GM21515 (cell line): ENCODE results near the gene XYLT1.

Experiments
- ATAC-seq: cut with Tn5 transposase; IDR thresholded peaks from one replicate; pipeline ENCODE4 v1.9.1; 2021; ENCODE audit not compliant: unreplicated experiment

Gene XYLT1

DNA sequence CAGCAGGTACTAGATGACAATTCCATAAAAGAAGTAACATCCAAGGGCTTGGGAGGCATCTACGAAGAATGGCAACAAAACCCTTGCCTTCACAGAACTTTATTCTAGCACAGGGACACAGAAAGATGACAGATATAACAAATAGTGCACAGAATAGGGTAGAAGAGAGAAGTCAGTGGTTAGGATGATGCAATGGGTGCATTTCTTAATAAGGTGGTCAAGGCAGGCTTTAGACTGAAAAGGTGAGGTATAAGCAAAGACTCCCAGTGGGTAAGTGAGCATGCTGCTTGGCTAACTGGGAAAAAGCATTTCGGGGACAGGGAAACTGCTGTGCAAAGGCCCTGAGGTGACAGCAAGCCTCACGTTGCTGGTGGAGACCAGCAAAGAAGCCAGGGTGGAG, 175.9 kb downstream of the XYLT1 start:
- ATAC-seq, result no peak

DNA sequence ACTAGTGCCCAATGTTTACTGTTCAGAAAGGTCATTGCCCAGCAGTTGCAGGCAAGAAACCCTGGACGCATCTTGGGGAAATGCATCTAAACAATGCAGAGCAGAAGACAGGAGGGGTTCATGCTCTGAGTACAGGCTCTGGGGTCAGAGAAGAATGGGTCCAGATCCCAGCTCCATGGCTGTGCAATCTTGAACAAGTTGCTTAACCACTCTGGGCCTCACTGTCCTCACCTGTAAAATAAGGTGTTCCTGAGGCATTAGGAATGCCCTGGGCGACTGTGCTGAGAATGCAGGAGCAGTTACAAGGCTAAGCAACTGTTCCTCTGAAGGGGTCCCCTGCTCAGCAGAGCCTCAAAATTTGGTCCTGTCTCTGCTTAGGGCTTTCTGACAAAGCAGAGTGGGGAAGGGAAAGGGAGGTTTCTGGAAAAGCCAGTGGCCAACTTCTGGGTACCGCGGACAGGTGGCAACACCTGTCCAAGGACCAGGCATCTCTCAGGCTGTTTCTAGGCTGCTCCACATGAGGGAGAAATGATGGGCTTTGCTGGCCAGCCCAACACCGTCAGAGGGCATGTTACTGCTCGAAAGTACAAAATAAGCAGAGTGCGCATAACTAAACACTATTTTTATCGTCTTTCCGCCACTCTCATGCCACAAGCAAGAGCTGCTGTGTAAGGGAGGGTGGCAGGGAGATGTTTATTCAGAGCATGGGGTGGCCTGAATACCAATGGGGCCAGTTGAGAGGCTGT, 176.8 kb downstream of the XYLT1 start:
- no peak for ATAC-seq

DNA sequence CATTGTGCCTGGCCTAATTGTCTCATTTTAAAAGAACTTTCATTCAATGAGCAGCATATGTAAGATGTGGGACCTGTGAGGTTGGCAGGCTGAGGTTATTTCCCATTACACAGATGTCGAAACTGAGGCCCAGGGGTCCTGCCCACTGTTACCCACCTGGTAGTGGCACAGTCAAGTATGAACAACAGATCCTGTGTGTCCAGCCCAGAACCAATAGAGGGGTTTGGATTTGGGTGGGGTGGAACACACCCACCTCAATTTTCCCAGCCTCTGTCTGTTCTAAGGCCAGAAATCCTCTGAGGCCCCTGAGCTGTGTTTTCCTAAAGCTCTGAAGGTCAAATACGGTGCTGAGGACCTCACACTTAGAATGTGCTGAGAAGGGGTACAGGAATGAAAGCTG, 179.5 kb downstream of the XYLT1 start:
- no peak for ATAC-seq

- ATAC-seq, result no peak
These were observed 180.8 kb downstream of the XYLT1 start for GRCh38 chr16:17289674-17290635.

DNA sequence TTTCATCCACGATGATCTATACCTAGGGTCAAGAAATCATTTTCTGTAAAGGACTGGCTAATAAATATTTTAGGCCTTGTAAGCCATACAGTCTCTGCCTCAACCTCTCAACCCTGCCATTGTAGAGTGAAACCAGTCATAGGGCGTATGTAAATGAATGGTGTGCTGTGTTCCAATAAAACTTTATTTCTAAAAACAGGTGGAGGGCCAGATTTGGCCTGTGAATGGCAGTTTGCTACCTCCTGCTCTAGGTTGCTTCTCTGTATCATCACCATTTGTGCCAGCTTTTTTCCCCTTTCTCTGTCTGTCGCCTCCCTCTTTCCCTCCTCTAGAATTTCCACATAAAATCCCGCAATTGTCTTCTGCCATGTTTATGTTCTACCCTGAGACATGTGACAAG, 181.7 kb downstream of the XYLT1 start:
- no peak for ATAC-seq

- ATAC-seq, result no peak
These were observed 183.5 kb downstream of the XYLT1 start for GRCh38 chr16:17287166-17287800.

GRCh38 chr16:17286443-17286842, 184.3 kb downstream of the XYLT1 start:
- ATAC-seq, result no peak

DNA sequence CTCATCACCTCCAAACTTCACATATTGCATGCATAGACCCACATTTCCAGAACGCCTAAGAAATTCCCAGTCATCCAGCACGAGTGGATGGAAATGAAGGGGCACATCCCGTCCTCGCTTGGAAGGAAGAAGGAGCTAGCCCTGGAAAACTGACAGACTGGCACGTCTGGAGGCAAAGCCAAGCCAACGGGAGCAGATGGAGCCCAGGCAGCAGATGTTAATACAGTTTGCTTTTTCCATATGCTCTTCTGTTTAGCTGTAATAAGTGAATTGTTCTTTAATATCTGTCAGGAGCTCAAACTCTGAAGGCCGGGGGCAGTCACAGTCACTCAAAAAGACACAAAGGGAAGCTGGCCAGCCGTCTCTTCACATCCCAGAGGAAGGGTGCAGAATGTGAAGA, 187.7 kb downstream of the XYLT1 start:
- no peak for ATAC-seq

- no peak for ATAC-seq
These were observed 188.5 kb downstream of the XYLT1 start for GRCh38 chr16:17282247-17282646.

GRCh38 chr16:17281052-17281451, 189.7 kb downstream of the XYLT1 start:
- no peak for ATAC-seq

DNA sequence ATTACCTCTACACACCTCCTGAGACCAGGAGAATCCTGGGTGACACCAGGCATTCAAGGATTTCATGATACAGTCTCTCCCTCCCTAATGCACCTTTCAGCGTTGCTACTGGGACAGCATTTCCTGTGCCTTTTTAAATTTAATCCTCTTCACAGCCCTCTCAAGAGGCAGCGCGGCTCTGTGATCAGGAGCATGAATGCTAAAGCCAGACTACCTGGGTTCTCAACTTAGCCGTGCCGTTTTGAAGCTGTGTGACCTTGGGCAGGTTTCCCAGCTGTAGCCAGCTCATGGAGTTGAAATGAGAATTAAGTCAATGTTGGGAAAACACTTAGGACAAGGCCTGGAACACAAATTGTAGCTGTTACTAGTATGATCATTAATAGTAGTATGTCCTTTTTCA, 191.8 kb downstream of the XYLT1 start:
- no peak for ATAC-seq

GRCh38 chr16:17277981-17278381, 192.8 kb downstream of the XYLT1 start:
- ATAC-seq, result no peak

GRCh38 chr16:17276610-17277009, 194.2 kb downstream of the XYLT1 start:
- ATAC-seq, result no peak

GRCh38 chr16:17276010-17276530, 194.7 kb downstream of the XYLT1 start:
- ATAC-seq, result no peak

GRCh38 chr16:17275076-17276009, 195.4 kb downstream of the XYLT1 start:
- no peak for ATAC-seq

DNA sequence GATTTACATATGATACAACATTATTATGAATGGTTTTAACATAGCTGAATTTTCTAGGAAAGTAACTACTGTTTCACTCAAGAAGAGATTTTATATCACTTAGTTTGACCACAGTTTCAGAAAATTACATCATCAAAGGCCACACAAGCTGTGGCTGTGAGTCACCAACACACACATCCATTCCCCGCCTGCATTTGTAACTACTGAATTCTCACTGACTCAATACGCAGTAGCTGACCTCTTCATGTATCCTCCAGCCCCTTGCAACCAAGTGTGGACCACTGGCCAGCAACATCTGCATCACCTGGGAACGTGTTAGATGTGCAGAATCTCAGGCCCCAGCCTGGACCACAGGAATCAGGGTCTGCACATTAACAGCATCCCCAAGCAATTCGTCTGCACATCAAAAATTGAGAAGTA, 197.6 kb downstream of the XYLT1 start:
- ATAC-seq, result no peak

- no peak for ATAC-seq
These were observed 198.0 kb downstream of the XYLT1 start for GRCh38 chr16:17272716-17273115.

DNA sequence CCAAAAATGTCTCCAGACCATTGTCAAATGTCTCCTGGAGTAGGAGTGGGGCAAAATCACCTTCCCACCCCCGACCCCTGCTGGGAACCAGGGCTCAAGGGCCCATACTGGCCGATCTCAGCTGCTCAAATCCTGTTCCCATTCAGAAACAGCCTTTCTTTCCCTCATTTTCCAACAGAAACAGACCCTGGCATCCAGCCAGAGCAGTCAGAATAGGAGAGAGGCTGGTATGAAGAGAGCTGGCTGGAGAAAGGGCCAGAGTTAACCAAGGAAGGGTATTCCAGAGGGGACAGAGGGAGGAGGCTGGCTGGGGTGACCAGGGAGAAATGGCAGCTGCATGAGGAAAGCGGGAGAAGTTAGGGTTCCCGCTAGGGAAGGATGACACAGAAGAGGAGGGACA, 199.1 kb downstream of the XYLT1 start:
- ATAC-seq, result no peak

GRCh38 chr16:17270683-17271109, 200.1 kb downstream of the XYLT1 start:
- no peak for ATAC-seq

DNA sequence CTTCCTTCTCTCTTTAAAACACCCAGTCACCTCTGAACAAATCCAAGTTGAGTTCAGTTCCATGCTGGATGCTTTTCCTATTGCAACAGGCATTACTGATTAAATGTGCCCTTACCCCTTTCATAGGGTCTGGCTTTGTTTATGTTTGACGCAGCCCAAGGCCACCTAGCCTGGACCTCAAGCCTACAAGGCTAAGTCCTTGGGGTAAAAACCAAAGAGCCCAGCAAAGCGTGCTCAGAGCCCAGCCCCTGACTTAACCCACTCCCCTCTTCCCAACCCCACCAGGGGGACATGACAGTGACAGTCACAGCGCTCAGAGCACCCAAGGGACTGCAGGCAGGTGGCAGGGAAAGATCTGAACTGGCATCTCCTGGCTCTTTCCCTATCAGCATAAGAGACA, 200.6 kb downstream of the XYLT1 start:
- ATAC-seq, result no peak
